ENCODE results near the gene DLG2. TPM values are rescaled to one million over a fixed set of nuclear protein-coding genes. Genes with fewer than 3 reads are reported as not detected.

The DLG2 gene
- total RNA-seq, 1 experiment from 2014 or later, result 17.5 TPM

- no peak for ATAC-seq
- peaks cover 9% of the 10 kb centered on the region; the same call in 1 of the 2 replicates for H3K4me1 Mint-ChIP-seq
- no peak overlapping the region for H3K27ac Mint-ChIP-seq
- POLR2A ChIA-PET, result no interaction called here
- no peak for DNase-seq (ENCODE audit: low spot score)
- no peak overlapping the region for H3K4me3 Mint-ChIP-seq
- H3K27me3 Mint-ChIP-seq (ENCODE audit: low read depth), result no peaks in the 10 kb centered on the region
- H3K9me3 Mint-ChIP-seq, result 0 out of 2 replicates have a peak, but pooled peaks cover 9% of the 10 kb centered on the region
- no peak for TF ChIP-seq ERG (CRISPR knock-in tag; IDR thresholded peaks at IDR 0.05)
- no peaks in the 10 kb centered on the region for H3K36me3 Mint-ChIP-seq
- CTCF ChIA-PET, result no interaction called here
Observed at GRCh38 chr11:84163116-84163515, 1464.0 kb downstream of the DLG2 start.

- H3K4me3 Mint-ChIP-seq, result no peak overlapping the region
- TF ChIP-seq SMAD4 (CRISPR knock-in tag; IDR thresholded peaks at IDR 0.05), result no peak
- TF ChIP-seq, protein P1, sequence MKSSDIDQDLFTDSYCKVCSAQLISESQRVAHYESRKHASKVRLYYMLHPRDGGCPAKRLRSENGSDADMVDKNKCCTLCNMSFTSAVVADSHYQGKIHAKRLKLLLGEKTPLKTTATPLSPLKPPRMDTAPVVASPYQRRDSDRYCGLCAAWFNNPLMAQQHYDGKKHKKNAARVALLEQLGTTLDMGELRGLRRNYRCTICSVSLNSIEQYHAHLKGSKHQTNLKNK (CRISPR knock-in tag; IDR thresholded peaks at IDR 0.05), result peak; percentile 81; the same call in 1 of the 2 replicates
- DNase-seq (ENCODE audit: low spot score) (no peak), ATAC-seq (peak; percentile 34; the same call in 1 of the 2 replicates)
- peaks cover 7% of the 10 kb centered on the region for H3K4me1 Mint-ChIP-seq
- H3K9me3 Mint-ChIP-seq, result peaks cover 9% of the 10 kb centered on the region; the same call in 1 of the 2 replicates
- ChIA-PET POLR2A (interaction anchor here (1.3 kb wide), 1 partner anchor 11 kb away, joined by 4 read pairs; no protein-coding TSS in a partner anchor), CTCF (interaction anchor here (0.9 kb wide), 1 partner anchor 11 kb away, joined by 3 read pairs; no protein-coding TSS in a partner anchor)
- no peak overlapping the region for H3K27ac Mint-ChIP-seq
- no peaks in the 10 kb centered on the region for H3K36me3 Mint-ChIP-seq
- no peaks in the 10 kb centered on the region; the same call in 1 of the 2 replicates for H3K27me3 Mint-ChIP-seq (ENCODE audit: low read depth)
Observed at GRCh38 chr11:84157639-84158038, 1469.5 kb downstream of the DLG2 start.

GRCh38 chr11:84146826-84147225 lies 1480.3 kb downstream of the DLG2 start:
- TF ChIP-seq NR3C1 (CRISPR knock-in tag; conservative IDR thresholded peaks at IDR 0.05; ENCODE audit: low read depth) (no peak), ESRRA (CRISPR knock-in tag; IDR thresholded peaks at IDR 0.05; ENCODE audit: borderline replicate concordance) (no peak), NFATC4 (CRISPR knock-in tag; IDR thresholded peaks at IDR 0.05) (no peak), ZNF512 (CRISPR knock-in tag; IDR thresholded peaks at IDR 0.05; ENCODE audit: borderline replicate concordance) (no peak), SMAD4 (CRISPR knock-in tag; IDR thresholded peaks at IDR 0.05) (no peak), ELF4 (CRISPR knock-in tag; IDR thresholded peaks at IDR 0.05; ENCODE audit: low read depth) (no peak), AFF4 (CRISPR knock-in tag; IDR thresholded peaks at IDR 0.05; ENCODE audit: borderline replicate concordance) (no peak), ZNF423 (CRISPR knock-in tag; IDR thresholded peaks at IDR 0.05) (no peak)
- TF ChIP-seq, protein P2, sequence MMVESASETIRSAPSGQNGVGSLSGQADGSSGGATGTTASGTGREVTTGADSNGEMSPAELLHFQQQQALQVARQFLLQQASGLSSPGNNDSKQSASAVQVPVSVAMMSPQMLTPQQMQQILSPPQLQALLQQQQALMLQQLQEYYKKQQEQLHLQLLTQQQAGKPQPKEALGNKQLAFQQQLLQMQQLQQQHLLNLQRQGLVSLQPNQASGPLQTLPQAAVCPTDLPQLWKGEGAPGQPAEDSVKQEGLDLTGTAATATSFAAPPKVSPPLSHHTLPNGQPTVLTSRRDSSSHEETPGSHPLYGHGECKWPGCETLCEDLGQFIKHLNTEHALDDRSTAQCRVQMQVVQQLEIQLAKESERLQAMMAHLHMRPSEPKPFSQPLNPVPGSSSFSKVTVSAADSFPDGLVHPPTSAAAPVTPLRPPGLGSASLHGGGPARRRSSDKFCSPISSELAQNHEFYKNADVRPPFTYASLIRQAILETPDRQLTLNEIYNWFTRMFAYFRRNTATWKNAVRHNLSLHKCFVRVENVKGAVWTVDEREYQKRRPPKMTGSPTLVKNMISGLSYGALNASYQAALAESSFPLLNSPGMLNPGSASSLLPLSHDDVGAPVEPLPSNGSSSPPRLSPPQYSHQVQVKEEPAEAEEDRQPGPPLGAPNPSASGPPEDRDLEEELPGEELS (CRISPR knock-in tag; IDR thresholded peaks at IDR 0.05), result no peak
- Mint-ChIP-seq H3K36me3 (no peaks in the 10 kb centered on the region), H3K27me3 (ENCODE audit: low read depth) (no peaks in the 10 kb centered on the region), H3K4me1 (peaks cover 9% of the 10 kb centered on the region), H3K9me3 (no peaks in the 10 kb centered on the region), H3K27ac (no peak overlapping the region), H3K4me3 (no peak overlapping the region)
- CTCF ChIA-PET, result interaction anchor here (0.5 to 2.2 kb wide), 4 partner anchors 9 to 310 kb away, joined by 3 to 13 read pairs (median 3); no protein-coding TSS in a partner anchor
- POLR2A ChIA-PET, result interaction anchor here (1.6 kb wide), 1 partner anchor 11 kb away, joined by 4 read pairs; no protein-coding TSS in a partner anchor
- DNase-seq (ENCODE audit: low spot score) (no peak), ATAC-seq (peak; percentile 80)

Data from WTC11 (cell line).